SK-N-SH (cell line): ENCODE measurements around the gene UCMA.

Experiments
- CTCF ChIP-seq: fragments of 200-600 bp; sonication (generic); IDR thresholded peaks from 2 replicates; pipeline ENCODE4 v1.6.1; 2017; ENCODE audit warnings: antibody characterized with exemption, mild to moderate bottlenecking, moderate library complexity
- GABPA ChIP-seq: IDR thresholded peaks from 2 replicates; pipeline ENCODE4 v1.4.0; 2012; ENCODE audit warnings: low read depth, mild to moderate bottlenecking
- SIN3A ChIP-seq: IDR thresholded peaks from 2 replicates; pipeline ENCODE4 v1.6.1; 2012; ENCODE audit warnings: low read depth, mild to moderate bottlenecking, low read length, moderate library complexity, borderline replicate concordance

GRCh38 chr10:13219685-13220670 is 14.2 kb downstream of the UCMA start:
- TF ChIP-seq SIN3A, result no peak
- TF ChIP-seq GABPA, result no peak
- no peak for TF ChIP-seq CTCF
